Heart left ventricle (tissue), 16 donors: Measurements from ENCODE around the gene TAF1B. TPM values are rescaled to one million over a fixed set of nuclear protein-coding genes. Genes with fewer than 3 reads are reported as not detected.

ENCODE experiments used
- ATAC-seq, 4 donors: fragments of 200-7000 bp; cut with Tn5 transposase; one replicate each; pipeline ENCODE4 v1.9.1; 2020 to 2022; ENCODE audit warnings: moderate library complexity in 4 of 4, mild to moderate bottlenecking in 3 of 4, moderate number of reproducible peaks in 1 of 4
- DNase-seq, 5 donors: peaks; one replicate each; pipeline ENCODE4 v3.0.0-alpha.2; 2020
- H3K27ac ChIP-seq, 12 donors: fragments of 200-600 bp; sonication (generic) in 4 of 12; one replicate each; pipeline versions ENCODE4 v1.5.0 to v1.8.0; 2016 to 2022; ENCODE audit warnings: mild to moderate bottlenecking in 2 of 12
- H3K27me3 ChIP-seq, 9 donors: fragments of 200-600 bp; sonication (generic) in 2 of 9; one replicate each; pipeline versions ENCODE4 v1.5.1 to v1.8.0; 2016 to 2022; ENCODE audit warnings: mild to moderate bottlenecking in 3 of 9
- H3K36me3 ChIP-seq, 9 donors: fragments of 200-600 bp; sonication (generic) in 2 of 9; one replicate each; pipeline versions ENCODE4 v1.5.0 to v1.8.0; 2018 to 2022; ENCODE audit warnings: mild to moderate bottlenecking in 2 of 9
- H3K4me1 ChIP-seq, 12 donors: fragments of 200-600 bp; sonication (generic) in 4 of 12; one replicate each; pipeline versions ENCODE4 v1.5.0 to v1.8.0; 2016 to 2022; ENCODE audit warnings: mild to moderate bottlenecking in 3 of 12
- H3K4me3 ChIP-seq, 12 donors: fragments of 200-600 bp; sonication (generic) in 4 of 12; one replicate each; pipeline versions ENCODE4 v1.5.0 to v1.8.0; 2017 to 2022; ENCODE audit warnings: mild to moderate bottlenecking in 9 of 12, moderate library complexity in 4 of 12
- H3K9me3 ChIP-seq, 12 donors: fragments of 200-600 bp; sonication (generic) in 4 of 12; one replicate each; pipeline versions ENCODE4 v1.5.0 to v1.8.0; 2016 to 2022; ENCODE audit warnings: mild to moderate bottlenecking in 1 of 12
- POLR2A ChIP-seq, 2 donors: fragments of 450-650 bp; IDR thresholded peaks; one replicate each; pipeline ENCODE4 v1.6.1; 2017; ENCODE audit warnings: antibody characterized with exemption in 2 of 2, mild to moderate bottlenecking in 2 of 2, moderate library complexity in 2 of 2
- WGBS, 4 donors: extraction: QIAGEN DNeasy Blood & Tissue Kit in 2 of 4; methylation state at CpG; one replicate each; pipeline versions ENCODE4 v1.1.5 to v1.1.7; 2013 to 2018; 5-methylcytosine and 5-hydroxymethylcytosine counted together
- intact Hi-C, 10 donors: fragments of 100-400 bp; cut with DNase I; formaldehyde crosslinking; loops; one replicate each; pipeline versions ENCODE4 v1.11.1 to v1.14.2; 2022
- polyA plus RNA-seq, 2 donors: library from polyadenylated mRNA; stranded (reverse); fragments of 200-250 nt; gene quantifications; one replicate each; pipeline ENCODE4 v1.2.3, GENCODE V29; 2013
- total RNA-seq, 9 donors: library from RNA; depleted of rRNA in 2 of 9; stranded (reverse); fragments of >200 nt in 2 of 9; fragmentation: NEBNext Ultra II Directional in 3 of 9; extraction: Animal tissue kit (Norgen Biotek cat#: 25700) in 3 of 9; gene quantifications; one replicate each; pipeline versions ENCODE4 v1.1.0 to v1.2.4, GENCODE V29; 2016 to 2023
- TF ChIP-seq, protein P1 (sequence below), 12 donors: fragments of 200-600 bp; sonication (generic) in 4 of 12; IDR thresholded peaks; one replicate each; pipeline versions ENCODE4 v1.5.0 to v1.8.0; 2018 to 2022; ENCODE audit warnings: antibody characterized with exemption in 12 of 12, mild to moderate bottlenecking in 5 of 12
- donor health status: ischemic (EF 13 %, LVEDD 7.1; RV severe dilation, severe dysfunction).
- donor health status: healthy with polysubstance abuse.
- donor health status: DM: no; HTN: yes; CAD: no.
- donor health status: DM: no; HTN: no; CAD: no.
- donor health status: ischemic (EF 25% LVEDD 6.9; RV normal size, moderate dysfunction).
- donor health status: ischemic (EF 25% LVEDD 5.7; RV mildly dilated, moderate dysfunction).
- donor health status: healthy.
- donor health status: DM: yes; HTN: yes; CAD: no.
- donor health status: ischemic (EF 35%, LVEDD 5.7; RV mildly dilated, moderate dysfunction).
- donor health status: nonischemic (EF 11% LVEDD 7.7; RV severe dilation, severe dysfunction).
- donor health status: DM: yes; HTN: yes; CAD: no.
- donor health status: PGD.
- donor health status: ischemic (EF 29% LVEDD 5.4; RV normal size, mild dysfunction).
- donor health status: nonischemic (EF 23%, LVEDD 6.1; RV moderate dilation, normal function).

Gene TAF1B
- total and polyA plus RNA-seq, 11 donors: 1.1 to 13.9 (median 4.7) TPM

DNA sequence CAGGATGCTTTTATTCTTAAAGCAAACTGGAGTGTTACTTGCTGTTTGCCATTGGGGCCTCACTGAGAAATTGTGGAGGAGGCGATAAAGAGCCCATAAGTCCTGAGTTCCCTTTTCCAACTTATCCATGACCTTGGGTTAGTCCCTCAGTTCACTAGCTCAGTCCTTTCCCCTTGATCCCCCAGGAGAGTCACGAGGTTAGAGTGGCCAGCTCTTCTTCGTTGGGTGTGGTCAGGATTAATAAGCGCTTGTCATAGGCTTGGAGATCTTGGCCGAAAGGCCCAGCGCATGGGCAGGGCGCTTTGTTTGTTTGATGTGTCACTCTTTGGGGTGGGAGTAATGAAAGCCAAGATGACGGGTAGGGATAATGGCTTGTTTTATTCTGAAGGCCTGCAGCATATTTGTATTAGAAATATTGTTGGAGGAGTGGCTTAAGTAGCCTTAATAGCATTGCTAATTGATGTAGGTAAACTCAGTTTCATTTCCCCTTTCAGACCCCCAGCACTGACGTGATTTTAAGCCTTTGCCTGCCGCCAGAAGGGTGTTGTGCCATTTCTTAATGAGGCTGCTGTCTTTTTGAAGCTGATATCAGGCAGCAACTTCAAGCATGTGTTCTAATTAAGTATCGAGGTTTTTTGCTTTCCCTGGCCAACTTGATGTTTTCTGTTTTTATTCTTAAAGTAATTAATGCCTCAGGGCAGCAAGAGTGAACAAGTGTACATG is 123.9 kb downstream of the TAF1B start:
- no peaks in the 10 kb centered on the region for H3K27me3 ChIP-seq
- ATAC-seq: no peak
- no peak for DNase-seq
- 90 to 94% (median 93%) methylated on average over 11 of the region's 11 CpGs for whole genome bisulfite sequencing, 4 donors
- peaks cover 0 to 11% (median 3%) of the 10 kb centered on the region in 12 donors for H3K4me1 ChIP-seq
- intact Hi-C loops: no loop called here
- no peak for TF ChIP-seq POLR2A (IDR thresholded peaks at IDR 0.05)
- TF ChIP-seq, protein P1, sequence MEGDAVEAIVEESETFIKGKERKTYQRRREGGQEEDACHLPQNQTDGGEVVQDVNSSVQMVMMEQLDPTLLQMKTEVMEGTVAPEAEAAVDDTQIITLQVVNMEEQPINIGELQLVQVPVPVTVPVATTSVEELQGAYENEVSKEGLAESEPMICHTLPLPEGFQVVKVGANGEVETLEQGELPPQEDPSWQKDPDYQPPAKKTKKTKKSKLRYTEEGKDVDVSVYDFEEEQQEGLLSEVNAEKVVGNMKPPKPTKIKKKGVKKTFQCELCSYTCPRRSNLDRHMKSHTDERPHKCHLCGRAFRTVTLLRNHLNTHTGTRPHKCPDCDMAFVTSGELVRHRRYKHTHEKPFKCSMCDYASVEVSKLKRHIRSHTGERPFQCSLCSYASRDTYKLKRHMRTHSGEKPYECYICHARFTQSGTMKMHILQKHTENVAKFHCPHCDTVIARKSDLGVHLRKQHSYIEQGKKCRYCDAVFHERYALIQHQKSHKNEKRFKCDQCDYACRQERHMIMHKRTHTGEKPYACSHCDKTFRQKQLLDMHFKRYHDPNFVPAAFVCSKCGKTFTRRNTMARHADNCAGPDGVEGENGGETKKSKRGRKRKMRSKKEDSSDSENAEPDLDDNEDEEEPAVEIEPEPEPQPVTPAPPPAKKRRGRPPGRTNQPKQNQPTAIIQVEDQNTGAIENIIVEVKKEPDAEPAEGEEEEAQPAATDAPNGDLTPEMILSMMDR (IDR thresholded peaks at IDR 0.05): no peak
- no peak overlapping the region for H3K27ac ChIP-seq
- no peaks in the 10 kb centered on the region for H3K9me3 ChIP-seq
- no peak overlapping the region for H3K4me3 ChIP-seq
- H3K36me3 ChIP-seq: peaks cover 0 to 17% (median 4%) of the 10 kb centered on the region in 9 donors

DNA sequence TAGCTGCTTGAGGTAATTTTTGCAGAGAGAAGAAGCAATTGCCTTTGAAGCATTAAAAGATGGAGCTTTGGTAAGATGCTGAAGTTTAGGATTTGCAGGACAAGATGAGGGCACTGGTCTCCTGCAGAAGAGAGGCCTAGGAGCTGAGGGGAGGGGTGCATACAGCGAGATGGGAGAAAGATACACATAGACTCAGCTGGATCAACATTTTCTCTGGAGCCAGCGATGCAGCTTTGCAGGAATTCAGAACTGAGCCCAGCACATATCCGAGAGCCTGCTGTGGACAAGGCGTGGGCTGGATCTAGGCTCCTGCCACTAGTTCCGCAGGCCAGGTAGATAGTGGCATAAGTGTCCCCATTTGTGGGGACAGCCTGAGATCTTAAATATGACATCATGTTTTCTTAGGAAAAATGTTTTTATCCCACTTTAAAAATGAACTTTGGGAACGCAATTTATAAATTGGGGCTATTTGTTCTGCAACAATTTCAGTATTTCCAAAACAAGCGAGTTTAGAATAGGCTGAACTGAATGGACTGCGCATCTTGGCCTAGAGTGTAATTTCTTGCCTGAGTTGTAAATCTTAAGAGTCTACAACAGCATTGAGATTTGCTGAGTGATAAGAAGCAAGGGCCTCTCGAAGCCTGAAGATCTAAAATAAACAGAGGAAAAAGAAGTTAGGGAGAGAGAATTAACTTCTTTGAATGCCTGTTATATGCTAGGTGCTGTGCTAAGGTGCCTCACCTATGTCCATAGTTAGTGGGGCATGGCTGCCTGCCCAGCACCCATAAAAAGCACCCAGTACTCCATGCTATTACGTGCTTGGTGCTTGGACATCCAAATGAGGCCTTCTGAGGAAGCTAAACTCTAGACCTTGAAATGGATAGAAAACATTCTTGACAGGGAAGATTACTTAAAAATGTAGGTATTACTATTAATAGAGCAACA is 125.6 kb downstream of the TAF1B start:
- 96 to 97% (median 96%) methylated on average over 10 of the region's 10 CpGs for WGBS, 4 donors
- DNase-seq (no peak), ATAC-seq (no peak)
- Histone ChIP-seq H3K4me3 (no peak overlapping the region), H3K27me3 (no peaks in the 10 kb centered on the region), H3K4me1 (peaks cover 0 to 14% (median 3%) of the 10 kb centered on the region in 12 donors), H3K36me3 (peaks cover 0 to 17% (median 4%) of the 10 kb centered on the region in 9 donors), H3K27ac (no peak overlapping the region), H3K9me3 (no peaks in the 10 kb centered on the region)
- TF ChIP-seq POLR2A (IDR thresholded peaks at IDR 0.05): no peak
- intact Hi-C loops: no loop called here

DNA sequence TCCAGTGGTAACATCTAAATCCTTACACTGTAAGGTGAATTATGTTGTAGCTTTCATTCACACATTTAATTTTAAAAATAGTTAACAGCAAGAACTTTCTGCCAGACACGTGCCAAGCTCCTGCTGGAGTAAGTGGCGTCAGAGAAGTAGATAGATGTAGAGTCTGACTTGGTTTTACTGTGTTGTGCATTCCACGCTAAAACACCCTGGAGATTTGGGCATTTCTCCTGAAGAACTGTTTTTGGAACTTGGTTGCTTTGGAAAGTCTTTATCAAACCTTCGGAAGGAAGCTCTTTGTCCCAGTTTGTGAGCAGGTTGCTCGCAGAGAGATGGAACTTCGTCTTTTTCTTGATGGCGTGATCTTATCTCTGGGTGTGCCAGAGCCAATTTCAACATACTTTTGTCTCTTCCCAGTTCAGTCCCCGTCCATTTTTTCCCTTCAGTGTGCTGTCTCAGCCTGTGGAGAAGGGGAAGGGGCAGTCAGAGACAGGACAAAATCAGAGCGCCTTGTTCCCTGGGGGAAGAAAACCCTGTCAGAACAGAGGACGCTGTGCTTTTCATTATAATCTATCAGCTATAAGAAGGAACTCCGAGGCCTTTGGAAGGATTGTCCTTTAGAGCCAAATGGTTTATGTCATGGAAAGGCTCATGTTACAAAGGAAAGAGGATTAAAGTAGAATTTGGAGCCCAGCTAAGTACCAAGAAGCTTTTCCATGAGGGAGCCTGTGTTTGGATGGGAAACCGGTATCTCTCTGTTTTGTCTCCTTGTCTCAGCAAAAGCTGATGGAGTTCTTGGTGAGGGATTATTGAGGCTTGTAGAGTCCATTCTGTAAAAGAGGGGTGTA is 127.1 kb downstream of the TAF1B start:
- Histone ChIP-seq H3K27ac (peak overlapping the region in 2 of 12 donors; percentile 11 to 52), H3K36me3 (peaks cover 0 to 3% (median 0%) of the 10 kb centered on the region in 9 donors), H3K9me3 (no peaks in the 10 kb centered on the region), H3K27me3 (no peaks in the 10 kb centered on the region), H3K4me1 (peaks cover 0 to 28% (median 12%) of the 10 kb centered on the region in 12 donors), H3K4me3 (no peak overlapping the region)
- TF ChIP-seq, protein P1 (IDR thresholded peaks at IDR 0.05): no peak
- TF ChIP-seq POLR2A (IDR thresholded peaks at IDR 0.05): no peak
- peak in 1 of 4 donors; percentile 33 for ATAC-seq
- intact Hi-C loops: no loop called here
- WGBS, 4 donors: 56 to 66% (median 58%) methylated on average over 12 of the region's 12 CpGs
- DNase-seq: no peak

DNA sequence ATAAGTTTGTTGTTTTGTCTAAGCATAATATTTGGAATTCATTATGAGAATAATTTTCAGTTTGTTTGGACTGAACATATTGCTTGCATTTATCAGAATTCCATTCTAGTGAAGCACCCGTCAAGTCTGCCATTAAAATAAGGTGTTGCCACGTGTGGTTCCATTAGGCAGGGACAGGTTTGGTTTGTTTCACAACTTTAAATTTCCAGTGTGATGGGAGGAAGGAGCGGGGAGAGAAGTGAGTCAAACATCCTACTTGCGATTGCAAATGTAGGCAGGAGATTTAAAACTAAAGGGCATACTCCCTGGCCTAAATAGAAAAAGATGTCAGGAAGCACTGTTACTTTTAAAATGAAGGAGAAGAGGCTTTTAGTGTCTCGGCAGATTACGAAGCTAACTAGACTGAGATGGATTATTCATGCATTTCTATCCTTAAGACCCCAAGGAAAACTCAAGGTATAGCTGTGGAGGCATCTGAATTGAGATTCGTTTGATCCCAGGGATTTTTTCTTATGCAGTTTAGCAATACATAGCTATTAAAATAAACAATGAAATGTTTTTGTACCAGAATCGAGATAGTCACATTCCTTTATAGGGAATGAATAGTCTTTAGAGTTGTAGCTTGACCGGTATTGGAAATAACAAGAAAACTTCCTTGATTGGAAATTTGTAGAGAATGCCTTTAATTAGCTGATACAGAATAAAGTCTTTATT is 128.0 kb downstream of the TAF1B start:
- Histone ChIP-seq H3K27ac (peak overlapping the region in 1 of 12 donors; percentile 52), H3K9me3 (no peaks in the 10 kb centered on the region), H3K36me3 (no peaks in the 10 kb centered on the region), H3K27me3 (no peaks in the 10 kb centered on the region), H3K4me1 (peaks cover 0 to 36% (median 20%) of the 10 kb centered on the region in 12 donors), H3K4me3 (no peak overlapping the region)
- ATAC-seq: no peak
- intact Hi-C loops: no loop called here
- DNase-seq: no peak
- TF ChIP-seq POLR2A (IDR thresholded peaks at IDR 0.05): no peak
- TF ChIP-seq, protein P1 (IDR thresholded peaks at IDR 0.05): no peak
- 91 to 93% (median 91%) methylated on average over 9 of the region's 9 CpGs for WGBS, 4 donors
